Natural killer cell (primary cell): ENCODE measurements around the gene EDARADD. TPM values are rescaled to one million over a fixed set of nuclear protein-coding genes. Genes with fewer than 3 reads are reported as not detected.
A peak's percentile ranks its signal among the peaks of the same experiment; 100 is the strongest.

Experiments
- ATAC-seq, 3 donors: fragments of 150-1000 bp in 2 of 3; fragments of 200-7000 bp in 1 of 3; cut with Tn5 transposase; 1 replicate in 1 of 3; 2 replicates in 2 of 3; pipeline ENCODE4 v1.10.0; 2021; ENCODE audit warnings: mild to moderate bottlenecking in 2 of 3, moderate library complexity in 2 of 3
- DNase-seq, 2 donors: peaks; one replicate each; pipeline versions ENCODE4 v3.0.0 to v3.0.0-alpha.2; 2013 to 2021; ENCODE audit warnings: mixed read lengths in 1 of 2
- H3K27ac ChIP-seq: one replicate; pipeline ENCODE4 v1.5.1; 2013; ENCODE audit warnings: mild to moderate bottlenecking, low read length
- H3K27me3 ChIP-seq: one replicate; pipeline ENCODE4 v1.6.1; 2013; ENCODE audit warnings: low read length; ENCODE audit not compliant: control insufficient read depth, insufficient read depth
- H3K36me3 ChIP-seq: one replicate; pipeline ENCODE4 v1.6.1; 2013; ENCODE audit warnings: low read length; ENCODE audit not compliant: control insufficient read depth, insufficient read depth
- H3K4me1 ChIP-seq: one replicate; pipeline ENCODE4 v1.6.1; 2013; ENCODE audit warnings: low read length; ENCODE audit not compliant: control insufficient read depth, insufficient read depth
- H3K4me3 ChIP-seq: one replicate; pipeline ENCODE4 v1.5.1; 2013; ENCODE audit warnings: low read length
- H3K9me3 ChIP-seq: one replicate; pipeline ENCODE4 v1.6.1; 2013; ENCODE audit warnings: low read length; ENCODE audit not compliant: control insufficient read depth, insufficient read depth
- H3K27ac Mint-ChIP-seq, 2 donors: one replicate each; pipeline ENCODE4 v1.8.0; 2022; ENCODE audit warnings: mild to moderate bottlenecking in 2 of 2, mixed read lengths in 2 of 2, moderate library complexity in 1 of 2
- H3K27me3 Mint-ChIP-seq, 2 donors: one replicate each; pipeline ENCODE4 v1.8.0; 2022; ENCODE audit warnings: low read depth in 2 of 2, mixed read lengths in 2 of 2
- H3K36me3 Mint-ChIP-seq: one replicate; pipeline ENCODE4 v1.8.0; 2022; ENCODE audit warnings: mixed read lengths
- H3K4me1 Mint-ChIP-seq, 2 donors: one replicate each; pipeline ENCODE4 v1.8.0; 2022; ENCODE audit warnings: mixed read lengths in 2 of 2
- H3K4me3 Mint-ChIP-seq: one replicate; pipeline ENCODE4 v1.8.0; 2022; ENCODE audit warnings: mild to moderate bottlenecking, moderate library complexity, mixed read lengths
- H3K9me3 Mint-ChIP-seq, 2 donors: one replicate each; pipeline ENCODE4 v1.8.0; 2022; ENCODE audit warnings: mixed read lengths in 2 of 2
- CTCF ChIP-seq: fragments of 200-600 bp; IDR thresholded peaks from one replicate; pipeline ENCODE4 v1.8.0; 2022; ENCODE audit warnings: antibody characterized with exemption
- whole genome bisulfite sequencing: methylation state at CpG from one replicate; pipeline ENCODE4 v1.1.7; 2013; ENCODE audit warnings: missing lambda C conversion rate; ENCODE audit not compliant: insufficient coverage; 5-methylcytosine and 5-hydroxymethylcytosine counted together
- intact Hi-C: fragments of 100-400 bp; cut with micrococcal nuclease; formaldehyde crosslinking; loops from one replicate; pipeline ENCODE4 v1.14.2; 2022
- total RNA-seq, 4 donors: library from RNA; stranded (reverse); fragments of 120-200 nt in 1 of 4; gene quantifications; one replicate each; pipeline versions ENCODE4 v1.2.3 to v1.2.4, GENCODE V29; 2013 to 2022

The EDARADD gene
- total RNA-seq, 3 donors from 2014 or later (not counting 1 experiment from before 2014, with no cell fraction given) = 2.0 to 5.4 (median 2.6) TPM

GRCh38 chr1:236451796-236452373 is 57.8 kb downstream of the EDARADD start:
- Histone ChIP-seq H3K4me3 (no peak overlapping the region), H3K36me3 (no peaks in the 10 kb centered on the region), H3K27me3 (no peaks in the 10 kb centered on the region), H3K4me1 (peaks cover 4% of the 10 kb centered on the region), H3K9me3 (no peaks in the 10 kb centered on the region), H3K27ac (no peak overlapping the region)
- Mint-ChIP-seq H3K27ac (peak overlapping the region in 1 of 2 donors; percentile 31), H3K9me3 (no peaks in the 10 kb centered on the region), H3K27me3 (no peaks in the 10 kb centered on the region), H3K4me3 (no peak overlapping the region), H3K36me3 (no peaks in the 10 kb centered on the region), H3K4me1 (peaks cover 4 to 14% of the 10 kb centered on the region in 2 donors)
- DNase-seq = peak; percentile 40 to 70
- peak; percentile 73 to 87 (median 79) for ATAC-seq
- intact Hi-C loops = no loop called here
- WGBS = 84% methylated on average over 5 of the region's 6 CpGs
- TF ChIP-seq CTCF = peak; percentile 65

- Histone ChIP-seq H3K27ac (no peak overlapping the region), H3K4me3 (no peak overlapping the region), H3K36me3 (no peaks in the 10 kb centered on the region), H3K9me3 (no peaks in the 10 kb centered on the region), H3K4me1 (peaks cover 4% of the 10 kb centered on the region), H3K27me3 (no peaks in the 10 kb centered on the region)
- Mint-ChIP-seq H3K4me3 (no peak overlapping the region), H3K27me3 (no peaks in the 10 kb centered on the region), H3K27ac (no peak overlapping the region), H3K9me3 (no peaks in the 10 kb centered on the region), H3K36me3 (no peaks in the 10 kb centered on the region), H3K4me1 (peaks cover 4 to 10% of the 10 kb centered on the region in 2 donors)
- ATAC-seq = no peak
- intact Hi-C loops = no loop called here
- TF ChIP-seq CTCF = no peak
- DNase-seq = no peak
- WGBS = 96% methylated on average over 3 of the region's 4 CpGs
Observed at GRCh38 chr1:236455243-236455642, 61.2 kb downstream of the EDARADD start.

- ATAC-seq = no peak
- 74% methylated on average over 2 of the region's 2 CpGs for WGBS
- no peak overlapping the region for H3K4me3 Mint-ChIP-seq
Observed at GRCh38 chr1:236457775-236458174, 63.7 kb downstream of the EDARADD start.

More at GRCh38 chr1:236457775-236458174, 63.7 kb downstream of the EDARADD start:
- no peaks in the 10 kb centered on the region for H3K36me3 ChIP-seq
- intact Hi-C loops = no loop called here
- no peaks in the 10 kb centered on the region for H3K4me1 Mint-ChIP-seq
- no peaks in the 10 kb centered on the region for H3K27me3 Mint-ChIP-seq
- DNase-seq = no peak
- TF ChIP-seq CTCF = no peak
- no peak overlapping the region for H3K4me3 ChIP-seq
- no peaks in the 10 kb centered on the region for H3K9me3 Mint-ChIP-seq
- no peaks in the 10 kb centered on the region for H3K4me1 ChIP-seq
- no peaks in the 10 kb centered on the region for H3K9me3 ChIP-seq
- no peaks in the 10 kb centered on the region for H3K36me3 Mint-ChIP-seq
- H3K27me3 ChIP-seq = no peaks in the 10 kb centered on the region
- no peak overlapping the region for H3K27ac ChIP-seq
- no peak overlapping the region for H3K27ac Mint-ChIP-seq
